Coronary artery (tissue), 2 donors: ENCODE data around the gene EID2B.

Experiments used
- DNase-seq: peaks from one replicate; pipeline ENCODE4 v3.0.0-alpha.2; 2017; ENCODE audit warnings: low spot score
- H3K27ac ChIP-seq, 2 donors: fragments of 200-600 bp; sonication (generic); one replicate each; pipeline ENCODE4 v1.5.1; 2016 to 2019
- H3K4me3 ChIP-seq: fragments of 200-600 bp; sonication (generic); 2 replicates; pipeline ENCODE4 v1.5.1; 2016; ENCODE audit warnings: mild to moderate bottlenecking, moderate library complexity
- CTCF ChIP-seq: fragments of 200-600 bp; sonication (generic); IDR thresholded peaks from one replicate; pipeline ENCODE4 v1.5.1; 2019; ENCODE audit warnings: antibody characterized with exemption

EID2B gene

GRCh38 chr19:39500543-39500942 lies 32.1 kb downstream of the EID2B start:
- Histone ChIP-seq H3K27ac (no peak overlapping the region), H3K4me3 (no peak overlapping the region)
- DNase-seq = no peak
- no peak for TF ChIP-seq CTCF

GRCh38 chr19:39499932-39500331 lies 32.7 kb downstream of the EID2B start:
- TF ChIP-seq CTCF = no peak
- no peak for DNase-seq
- H3K4me3 ChIP-seq = no peak overlapping the region
- no peak overlapping the region for H3K27ac ChIP-seq

- Histone ChIP-seq H3K27ac (no peak within 1 kb of the TSS), H3K4me3 (peak within 1 kb of the TSS; percentile 47)
- no peak for DNase-seq
- TF ChIP-seq CTCF = no peak
Measured at GRCh38 chr19:39498798-39499642, 33.6 kb downstream of the EID2B start, which contains the start of gene DLL3. Gene DLL3 (plus strand): TSS chr19:39498947. CDS start chr19:39498975, 28 bp downstream.

GRCh38 chr19:39497996-39498797 lies 34.5 kb downstream of the EID2B start:
- TF ChIP-seq CTCF = no peak
- no peak for DNase-seq
- Histone ChIP-seq H3K4me3 (peak overlapping the region; percentile 47), H3K27ac (no peak overlapping the region)

DNA sequence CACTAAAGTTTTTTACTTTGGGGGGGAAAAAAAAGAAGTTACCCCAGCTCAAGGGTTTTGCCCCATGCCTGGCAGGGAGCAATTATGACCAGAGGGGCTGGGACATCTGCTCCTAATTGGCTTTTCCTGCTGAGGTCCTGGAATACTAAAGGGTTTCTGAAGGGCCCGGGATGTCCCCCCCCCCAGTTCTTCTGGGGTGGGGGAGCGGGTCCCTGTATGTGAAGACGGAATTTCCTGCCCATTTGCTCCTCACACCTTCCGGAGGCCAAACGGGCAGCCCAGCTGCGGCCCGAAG lies 35.0 kb downstream of the EID2B start:
- no peak for DNase-seq
- no peak overlapping the region for H3K27ac ChIP-seq
- H3K4me3 ChIP-seq = peak overlapping the region; percentile 47
- no peak for TF ChIP-seq CTCF

- H3K4me3 ChIP-seq = no peak overlapping the region
- H3K27ac ChIP-seq = no peak overlapping the region
- no peak for TF ChIP-seq CTCF
- DNase-seq = no peak
Measured at GRCh38 chr19:39496063-39496462, 36.6 kb downstream of the EID2B start.
